GDM1 (cell line): ENCODE measurements around the gene STYXL1.
"Not testable (repeated sequence)": the region's sequence is repeated elsewhere in the genome, so short reads cannot be mapped to it uniquely, and the experiment has no call there.

Source experiments
- DNase-seq: peaks from one replicate; lab custom pipeline; 2025; lab: John Stamatoyannopoulos, UW

STYXL1 gene

GRCh38 chr7:76065016-76065612, 17.3 kb upstream of the STYXL1 start:
- DNase-seq, result no peak

GRCh38 chr7:76064208-76064970, 16.6 kb upstream of the STYXL1 start:
- DNase-seq, result no peak

GRCh38 chr7:76063525-76063924, 15.7 kb upstream of the STYXL1 start:
- no peak for DNase-seq

- DNase-seq, result no peak
These were observed 15.3 kb upstream of the STYXL1 start for GRCh38 chr7:76063114-76063513.

GRCh38 chr7:76062254-76062653, 14.5 kb upstream of the STYXL1 start:
- no peak for DNase-seq

- DNase-seq, result no peak
These were observed 13.0 kb upstream of the STYXL1 start for GRCh38 chr7:76060842-76061241.

- DNase-seq, result not testable (repeated sequence)
These were observed 10.9 kb upstream of the STYXL1 start for GRCh38 chr7:76058745-76059144.

GRCh38 chr7:76057813-76058145, 10.0 kb upstream of the STYXL1 start:
- no peak for DNase-seq

- no peak for DNase-seq
These were observed 9.5 kb upstream of the STYXL1 start for GRCh38 chr7:76057103-76057812.

GRCh38 chr7:76056241-76056640, 8.4 kb upstream of the STYXL1 start:
- DNase-seq, result no peak

GRCh38 chr7:76054123-76055120, 6.6 kb upstream of the STYXL1 start:
- DNase-seq, result no peak

GRCh38 chr7:76053461-76053860, 5.7 kb upstream of the STYXL1 start:
- DNase-seq, result no peak

GRCh38 chr7:76052681-76053080, 4.9 kb upstream of the STYXL1 start:
- DNase-seq, result not testable (repeated sequence)

- no peak for DNase-seq
These were observed 4.0 kb upstream of the STYXL1 start for GRCh38 chr7:76051840-76052239.

- DNase-seq, result no peak
These were observed 2.7 kb upstream of the STYXL1 start for GRCh38 chr7:76050545-76050944.

GRCh38 chr7:76049295-76049694, 1.5 kb upstream of the STYXL1 start:
- DNase-seq, result no peak

- DNase-seq, result no peak
These were observed 828 bp upstream of the STYXL1 start for GRCh38 chr7:76048668-76048988.

GRCh38 chr7:76047305-76047810, 442 bp downstream of the STYXL1 start:
- DNase-seq, result no peak

- no peak for DNase-seq
These were observed 3.4 kb downstream of the STYXL1 start for GRCh38 chr7:76044375-76044865.

- no peak for DNase-seq
These were observed 7.7 kb downstream of the STYXL1 start for GRCh38 chr7:76040126-76040525.

- no peak for DNase-seq
These were observed 10.5 kb downstream of the STYXL1 start for GRCh38 chr7:76037310-76037709.

- no peak for DNase-seq
These were observed 15.8 kb downstream of the STYXL1 start for GRCh38 chr7:76031964-76032363.
